ENCODE measurements around the gene SMTN.

- TF ChIP-seq CTCF (IDR thresholded peaks at IDR 0.05) (no peak), POLR2AphosphoS5 (IDR thresholded peaks at IDR 0.05) (no peak)
These were observed 42.1 kb downstream of the SMTN start for GRCh38 chr22:31123292-31123602.

Measured in breast epithelium (tissue), 3 donors.